ENCODE data around the gene ADH4.
"Not testable (repeated sequence)": the region's sequence is repeated elsewhere in the genome, so short reads cannot be mapped to it uniquely, and the experiment has no call there.

GRCh38 chr4:99080869-99081268, 63.2 kb downstream of the ADH4 start:
- TF ChIP-seq CTCF, POLR2A (IDR thresholded peaks at IDR 0.05): not testable (repeated sequence)
